Middle frontal gyrus (tissue), 1 donor: ENCODE measurements around the gene CCN5.

Experiments used
- DNase-seq: peaks from one replicate; pipeline ENCODE4 v3.0.0-alpha.2; 2015; ENCODE audit warnings: low spot score; ENCODE audit errors: extremely low spot score

The CCN5 gene

DNA sequence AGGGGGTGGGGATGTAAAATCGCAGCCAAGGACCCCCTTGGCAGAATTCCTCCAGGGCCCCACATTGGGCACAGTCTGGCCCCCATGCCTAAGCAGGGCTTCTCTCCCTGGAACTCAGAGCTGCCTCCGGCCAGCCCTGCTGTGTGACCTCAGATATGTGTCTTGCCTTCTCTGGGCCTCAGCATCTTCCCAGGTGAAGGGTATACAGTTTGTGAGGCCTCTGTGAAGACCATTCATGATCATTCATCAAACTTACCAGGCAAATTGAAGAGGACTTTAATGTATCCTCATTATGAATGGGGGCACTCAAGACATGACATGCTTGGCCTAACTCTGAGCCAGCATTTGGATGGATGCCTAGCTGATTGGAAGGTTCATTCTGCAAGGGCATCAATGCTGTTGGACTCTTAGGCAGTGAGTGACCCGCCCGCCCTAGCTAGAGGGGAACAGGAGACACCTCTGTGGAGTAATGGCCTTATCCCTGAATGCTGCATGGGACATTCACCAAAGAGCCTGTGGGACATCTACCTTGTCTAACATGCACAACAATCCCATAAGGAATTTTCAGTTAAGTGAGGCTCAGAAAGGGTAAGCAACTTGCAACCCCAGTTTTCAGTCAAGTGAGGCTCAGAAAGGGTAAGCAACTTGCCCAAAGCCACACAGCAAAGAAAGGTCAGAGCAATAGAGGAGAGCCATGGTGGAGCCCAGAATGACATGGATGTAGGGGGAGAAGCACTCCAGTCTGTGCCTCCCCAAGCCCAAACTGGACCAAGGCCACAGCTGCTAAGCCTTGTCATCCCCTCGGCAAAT is 535 bp downstream of the CCN5 start:
- DNase-seq = no peak

DNA sequence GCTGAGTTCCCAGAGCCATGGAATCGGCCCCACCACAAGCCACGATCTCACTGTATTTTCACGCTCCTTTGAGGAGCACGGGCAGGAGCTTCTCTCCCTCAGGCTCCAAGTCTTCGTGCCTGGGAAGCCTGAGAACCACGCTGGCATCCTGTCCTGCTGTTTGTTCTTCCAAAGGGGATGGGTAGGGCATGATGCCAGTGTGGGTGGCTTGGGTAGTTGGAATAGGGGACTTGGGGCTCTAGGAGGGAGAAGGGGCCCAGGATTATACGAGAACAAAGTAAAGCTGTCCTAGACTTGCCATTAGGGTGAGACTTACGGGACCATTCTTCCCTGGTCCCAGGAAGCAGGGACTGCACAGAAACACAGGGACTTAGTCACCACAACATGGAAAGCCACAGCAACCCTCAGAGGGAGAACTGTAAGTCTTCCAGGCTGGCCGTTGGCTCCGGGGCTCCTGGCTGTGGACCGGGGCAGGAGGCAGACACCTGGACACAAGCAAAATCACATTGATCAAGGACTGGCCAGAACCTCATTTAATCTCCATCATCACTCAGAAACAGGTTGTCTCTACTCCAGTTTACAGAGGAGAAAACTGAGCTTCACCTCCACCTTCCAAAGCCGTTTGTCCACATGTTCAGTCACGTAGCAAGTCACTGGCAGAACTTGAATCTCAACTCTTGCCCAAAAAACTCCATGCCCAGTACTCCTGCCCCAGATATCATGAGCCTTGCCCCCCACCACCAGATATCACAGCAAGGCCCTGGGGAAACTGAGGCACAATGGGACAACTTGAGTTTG is 1.3 kb downstream of the CCN5 start:
- DNase-seq = no peak

DNA sequence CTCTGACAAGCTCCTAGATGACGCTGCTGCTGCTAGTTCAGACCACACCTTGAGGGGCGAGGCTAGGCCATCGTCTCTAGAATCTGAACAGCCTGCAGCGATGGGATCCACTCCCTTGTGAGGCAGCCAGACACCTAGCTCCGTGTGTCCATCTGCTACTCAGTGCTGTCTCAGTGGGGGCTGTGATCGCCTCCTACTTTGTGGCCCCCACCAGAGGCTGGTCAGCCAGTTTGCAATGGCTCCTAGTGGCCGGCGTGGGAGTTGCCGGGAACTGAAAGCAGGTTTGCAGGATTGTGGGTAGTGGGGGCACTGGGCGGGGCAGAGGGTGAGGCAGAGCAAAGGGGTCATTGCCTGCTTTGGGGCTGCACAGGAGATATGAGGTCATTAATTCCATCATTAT is 2.8 kb downstream of the CCN5 start:
- DNase-seq = no peak

DNA sequence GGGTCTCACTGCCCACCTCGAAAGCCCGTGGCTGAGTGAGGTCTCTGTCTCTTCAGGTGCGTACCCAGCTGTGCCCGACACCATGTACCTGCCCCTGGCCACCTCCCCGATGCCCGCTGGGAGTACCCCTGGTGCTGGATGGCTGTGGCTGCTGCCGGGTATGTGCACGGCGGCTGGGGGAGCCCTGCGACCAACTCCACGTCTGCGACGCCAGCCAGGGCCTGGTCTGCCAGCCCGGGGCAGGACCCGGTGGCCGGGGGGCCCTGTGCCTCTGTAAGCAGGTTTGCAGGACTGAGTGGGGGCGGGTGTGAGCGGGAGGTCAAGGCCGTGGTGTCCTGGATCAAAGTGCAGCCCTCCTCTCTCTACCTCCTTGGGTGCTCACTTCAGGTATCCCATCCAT is 4.7 kb downstream of the CCN5 start:
- no peak for DNase-seq

DNA sequence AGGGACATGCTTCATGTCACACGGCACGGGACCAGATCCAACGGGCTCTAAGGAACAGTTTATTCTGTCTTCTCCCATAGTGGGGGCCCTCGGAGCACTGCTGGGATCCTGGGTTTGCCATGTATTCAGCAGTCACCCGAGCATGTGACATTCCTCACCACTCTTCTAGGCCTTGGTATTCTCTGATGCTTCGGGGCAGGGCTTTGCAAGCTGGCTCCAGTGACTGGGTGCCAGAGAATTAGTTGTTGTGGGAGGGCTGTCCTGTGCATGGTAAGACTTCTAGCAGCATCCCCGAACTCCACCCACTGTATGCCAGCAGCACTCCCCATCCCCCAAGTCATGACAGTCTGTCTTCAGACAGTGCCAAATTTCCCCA is 5.4 kb downstream of the CCN5 start:
- DNase-seq = peak; percentile 54

DNA sequence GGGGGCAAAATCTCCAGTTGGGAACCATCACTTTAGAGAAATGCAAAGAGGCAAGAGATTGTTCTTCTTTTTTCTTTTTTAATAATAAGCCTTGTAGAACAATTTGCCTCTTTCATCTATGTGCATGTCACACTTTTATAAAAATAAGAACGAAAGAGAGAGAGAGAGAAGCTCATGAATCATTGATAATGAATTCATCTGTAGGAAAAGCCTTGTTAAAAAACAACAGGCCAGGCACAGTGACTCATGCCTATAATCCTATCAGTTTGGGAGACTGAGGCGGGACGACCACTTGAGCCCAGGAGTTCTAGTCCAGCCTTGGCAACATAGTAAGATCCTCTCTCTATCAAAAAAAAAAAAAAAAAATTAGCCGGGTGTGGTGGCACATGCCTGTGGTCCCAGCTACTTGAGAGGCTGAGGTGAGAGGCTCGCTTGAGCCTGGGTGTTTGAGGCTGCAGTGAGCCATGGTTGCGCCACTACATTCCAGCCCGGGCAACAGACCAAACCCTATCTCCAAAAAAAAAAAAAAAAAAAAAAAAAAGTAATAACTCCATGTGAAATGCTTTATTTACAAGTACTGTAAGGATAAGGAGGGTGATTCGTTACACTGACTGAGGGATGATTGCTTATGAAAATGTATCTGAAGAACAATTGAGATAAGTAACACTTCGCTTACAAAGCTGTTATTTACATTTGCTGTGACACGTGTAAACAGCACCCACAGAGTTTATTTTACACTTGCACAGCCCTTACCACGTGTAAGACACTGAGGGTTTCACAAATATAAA is 6.0 kb downstream of the CCN5 start:
- DNase-seq = no peak

DNA sequence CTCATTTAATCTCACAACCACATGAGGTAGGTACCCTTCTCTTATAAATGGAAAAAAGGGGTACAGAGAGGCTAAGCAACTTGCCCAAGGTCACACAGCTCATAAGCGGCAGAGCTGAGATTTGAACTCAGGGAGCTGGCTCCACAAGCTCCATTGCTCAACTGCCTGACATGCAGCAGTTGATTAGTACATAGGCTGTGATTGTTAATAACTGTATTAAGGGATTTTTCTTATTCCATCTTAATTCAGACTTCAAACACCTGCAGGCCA is 6.6 kb downstream of the CCN5 start:
- DNase-seq = no peak

DNA sequence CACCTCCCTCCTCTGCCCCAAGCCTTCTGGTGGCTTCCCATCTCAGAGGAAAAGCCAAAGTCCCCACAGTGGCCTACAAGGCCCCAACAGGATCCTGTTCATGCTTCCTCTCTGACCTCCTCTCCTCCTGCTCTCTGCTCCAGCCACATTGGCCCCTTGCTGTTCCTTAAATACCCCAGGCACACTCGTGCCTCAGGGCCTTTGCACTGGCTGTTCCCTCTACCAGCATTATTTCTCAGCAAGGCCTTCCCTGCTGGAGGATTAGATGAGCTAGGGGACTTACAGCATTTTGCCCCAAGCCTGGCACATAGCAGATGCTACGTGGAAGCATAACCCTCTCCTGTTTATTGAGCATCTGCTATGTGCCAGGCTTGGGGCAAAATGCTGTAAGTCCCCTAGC is 7.8 kb downstream of the CCN5 start:
- no peak for DNase-seq

DNA sequence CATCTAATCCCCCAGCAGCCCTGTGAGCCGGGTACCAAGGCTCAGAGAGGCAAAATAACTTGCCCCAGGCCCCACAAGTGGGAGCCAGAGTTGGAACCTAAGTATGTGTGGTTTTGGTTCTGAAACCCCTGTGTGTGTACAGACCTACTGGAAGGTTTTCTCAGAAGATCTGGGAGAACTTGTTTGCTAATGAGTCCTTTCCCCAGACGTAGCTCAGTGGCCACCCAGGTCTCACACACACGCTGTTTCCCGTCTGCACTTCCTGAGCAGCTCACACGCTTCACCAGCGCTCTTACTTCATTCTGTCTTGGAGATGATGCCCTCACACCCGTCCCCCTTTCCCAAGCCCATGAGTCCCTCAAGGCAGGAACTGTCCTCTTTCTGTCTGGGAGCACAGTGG is 8.2 kb downstream of the CCN5 start:
- no peak for DNase-seq

DNA sequence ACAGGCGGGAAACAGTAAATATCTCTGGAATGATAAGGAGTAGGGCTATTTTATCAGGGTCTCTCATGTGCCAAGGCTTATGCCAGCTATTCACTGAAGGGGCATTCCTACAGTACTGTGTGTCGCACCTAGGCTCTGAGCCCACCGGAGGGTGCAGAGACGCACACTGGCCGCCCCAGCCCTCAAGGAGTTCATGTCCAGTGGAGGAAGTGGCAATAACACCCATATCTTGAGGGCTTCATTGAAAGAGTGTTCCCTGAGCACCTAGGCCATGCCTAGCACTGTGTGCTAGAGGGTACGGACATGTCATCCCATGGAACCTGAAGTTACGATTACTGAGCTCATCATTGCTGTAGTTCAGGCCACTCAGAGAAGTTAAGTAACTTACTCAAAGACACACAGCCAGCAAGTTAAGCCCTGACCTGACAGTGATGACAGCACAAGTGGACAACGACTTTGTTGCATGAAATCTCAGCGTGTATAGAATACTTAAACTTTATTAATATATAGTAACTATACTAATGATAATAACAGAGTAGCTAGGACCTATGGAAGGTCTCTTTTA is 8.7 kb downstream of the CCN5 start:
- no peak for DNase-seq

DNA sequence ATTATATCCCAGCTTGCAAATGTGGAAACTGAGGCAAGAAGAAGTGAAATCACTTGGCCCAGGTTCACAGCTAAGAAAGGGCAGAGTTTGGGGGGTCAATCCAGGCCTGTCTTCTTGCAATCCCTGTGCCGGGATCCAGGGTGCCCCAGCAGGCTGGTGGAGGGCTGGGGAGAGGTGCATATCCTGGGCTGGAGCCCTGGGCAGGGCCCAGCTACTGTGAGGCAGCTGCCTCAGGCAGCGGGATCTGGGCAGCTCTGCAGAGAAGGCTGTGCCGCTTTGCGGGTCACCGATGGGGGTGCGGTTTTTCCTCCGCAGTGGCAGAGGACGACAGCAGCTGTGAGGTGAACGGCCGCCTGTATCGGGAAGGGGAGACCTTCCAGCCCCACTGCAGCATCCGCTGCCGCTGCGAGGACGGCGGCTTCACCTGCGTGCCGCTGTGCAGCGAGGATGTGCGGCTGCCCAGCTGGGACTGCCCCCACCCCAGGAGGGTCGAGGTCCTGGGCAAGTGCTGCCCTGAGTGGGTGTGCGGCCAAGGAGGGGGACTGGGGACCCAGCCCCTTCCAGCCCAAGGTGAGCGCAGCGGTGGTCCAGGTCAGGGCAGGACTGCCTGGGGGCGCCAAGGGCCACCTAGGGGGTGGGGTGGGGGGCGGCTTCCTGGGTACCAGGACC is 9.4 kb downstream of the CCN5 start:
- DNase-seq = no peak

DNA sequence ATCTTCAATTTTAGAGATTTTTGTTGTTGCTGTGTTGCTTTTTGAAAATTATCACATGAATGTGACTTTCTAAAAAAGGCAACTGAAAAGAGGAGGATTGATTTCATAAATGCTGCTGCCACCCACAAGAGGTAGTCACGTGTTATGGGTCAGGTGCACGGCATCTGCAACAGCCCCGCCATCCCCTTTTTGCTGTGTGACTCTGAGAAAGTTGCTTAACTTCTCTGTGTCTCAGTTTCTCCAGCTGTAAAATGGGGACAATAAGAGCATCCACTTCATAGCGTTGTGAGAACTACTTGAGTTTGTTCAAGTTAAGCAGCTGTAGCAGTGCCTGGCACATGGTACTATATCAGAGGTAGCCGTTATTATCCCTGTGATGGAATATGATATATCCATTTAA is 10.7 kb downstream of the CCN5 start:
- DNase-seq = no peak

DNA sequence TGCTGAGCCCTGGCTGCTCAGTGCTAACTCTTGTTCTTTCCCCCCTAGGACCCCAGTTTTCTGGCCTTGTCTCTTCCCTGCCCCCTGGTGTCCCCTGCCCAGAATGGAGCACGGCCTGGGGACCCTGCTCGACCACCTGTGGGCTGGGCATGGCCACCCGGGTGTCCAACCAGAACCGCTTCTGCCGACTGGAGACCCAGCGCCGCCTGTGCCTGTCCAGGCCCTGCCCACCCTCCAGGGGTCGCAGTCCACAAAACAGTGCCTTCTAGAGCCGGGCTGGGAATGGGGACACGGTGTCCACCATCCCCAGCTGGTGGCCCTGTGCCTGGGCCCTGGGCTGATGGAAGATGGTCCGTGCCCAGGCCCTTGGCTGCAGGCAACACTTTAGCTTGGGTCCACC is 11.9 kb downstream of the CCN5 start:
- no peak for DNase-seq

DNA sequence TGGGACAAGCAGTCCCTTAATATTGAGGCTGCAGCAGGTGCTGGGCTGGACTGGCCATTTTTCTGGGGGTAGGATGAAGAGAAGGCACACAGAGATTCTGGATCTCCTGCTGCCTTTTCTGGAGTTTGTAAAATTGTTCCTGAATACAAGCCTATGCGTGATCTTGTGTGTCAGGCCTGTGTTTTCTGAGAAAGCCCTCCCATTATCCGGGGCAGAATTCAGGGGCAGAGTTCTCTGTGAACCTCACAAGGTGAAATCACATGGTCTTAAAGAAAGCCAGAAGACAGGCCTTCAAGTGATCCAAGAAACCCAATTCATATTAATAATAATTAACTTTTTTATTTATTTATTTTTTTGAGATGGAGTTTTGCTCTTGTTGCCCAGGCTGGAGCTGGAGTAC is 12.5 kb downstream of the CCN5 start:
- DNase-seq = no peak

DNA sequence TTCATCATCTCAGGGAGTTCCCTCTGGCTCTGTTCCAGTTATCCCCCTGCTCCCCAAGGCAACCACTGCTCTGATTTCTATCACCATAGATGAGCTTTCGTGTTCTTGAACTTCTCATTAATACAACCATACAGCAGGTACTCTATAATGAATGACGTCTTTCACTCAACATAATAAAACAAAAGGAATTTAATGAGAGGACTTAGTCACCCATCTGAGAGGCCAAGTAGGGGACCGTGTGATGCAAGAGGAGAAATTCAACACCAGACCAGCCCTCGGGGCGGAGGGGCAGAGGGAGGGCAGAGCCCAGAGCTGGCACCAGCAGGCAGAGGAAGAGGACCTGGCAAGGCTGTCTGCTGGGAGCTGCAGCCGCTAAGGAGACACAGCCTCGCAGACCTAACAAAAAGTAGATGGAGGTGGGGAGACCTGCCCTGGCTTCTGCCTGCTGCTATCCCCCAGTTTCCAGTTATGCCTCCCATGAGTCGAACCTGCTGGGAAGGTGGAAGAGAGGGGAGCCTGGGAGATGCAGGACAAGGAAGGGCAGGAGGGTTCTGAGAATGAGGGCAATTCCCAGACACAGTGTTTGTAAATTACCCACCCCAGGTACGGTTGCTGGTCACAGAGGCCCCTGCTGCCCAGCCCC is 13.8 kb downstream of the CCN5 start:
- no peak for DNase-seq

DNA sequence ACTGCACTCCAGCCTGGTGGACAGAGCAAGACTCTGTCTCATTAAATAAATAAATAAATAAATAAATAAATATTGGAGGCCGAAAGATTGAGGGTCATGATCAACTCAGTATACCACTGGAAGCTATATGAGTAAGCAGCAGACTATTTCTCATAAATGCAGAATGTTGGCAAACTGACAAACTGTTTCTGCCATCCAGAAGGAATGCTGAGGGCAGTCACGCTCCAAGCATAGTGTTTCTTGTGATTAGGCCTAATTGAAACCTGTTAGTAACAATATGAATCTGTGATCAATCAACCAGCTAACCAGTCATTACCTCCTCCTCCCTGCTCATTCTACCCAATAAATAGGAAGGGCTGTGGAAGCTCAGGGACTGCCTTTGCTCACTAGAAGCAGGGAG is 15.3 kb downstream of the CCN5 start:
- no peak for DNase-seq

DNA sequence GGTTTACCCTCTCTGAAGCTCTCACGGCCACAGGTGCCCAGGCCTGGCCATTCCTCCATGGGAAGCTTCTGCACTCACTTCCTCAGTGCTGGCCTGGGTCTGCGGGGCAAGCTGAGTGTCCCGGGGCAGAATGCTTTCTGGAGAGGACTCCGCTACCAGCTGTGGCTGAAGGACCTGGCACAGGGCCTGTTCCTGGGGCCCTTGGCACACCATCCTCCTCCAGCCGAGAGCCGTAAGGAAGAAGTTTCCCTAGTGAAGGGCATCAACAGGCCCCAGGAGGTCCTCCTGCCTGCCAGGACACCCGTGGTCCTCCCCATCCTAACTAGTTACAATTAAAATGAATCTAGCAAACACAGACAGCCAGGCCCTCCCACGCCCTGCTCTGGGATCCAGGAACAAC is 16.5 kb downstream of the CCN5 start:
- no peak for DNase-seq

DNA sequence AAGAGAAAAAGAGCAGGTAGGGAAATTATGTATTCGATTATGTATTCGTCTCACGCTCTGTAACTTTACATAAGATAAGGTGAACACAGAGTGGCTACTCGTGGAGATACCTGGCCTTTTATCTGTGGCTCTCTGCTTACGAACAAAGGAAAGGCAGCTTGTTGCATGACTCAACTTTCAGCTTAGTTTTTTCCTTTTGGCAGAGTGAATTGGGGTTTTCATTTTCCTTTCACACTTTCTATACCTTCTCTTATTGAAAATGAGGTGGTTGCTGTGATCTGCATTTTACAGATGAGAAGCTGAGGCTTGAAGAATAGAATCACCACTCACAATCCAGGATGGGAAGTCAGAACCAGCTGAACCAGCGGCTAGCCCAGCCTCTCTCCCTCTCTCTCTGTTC is 17.2 kb downstream of the CCN5 start:
- DNase-seq = no peak

DNA sequence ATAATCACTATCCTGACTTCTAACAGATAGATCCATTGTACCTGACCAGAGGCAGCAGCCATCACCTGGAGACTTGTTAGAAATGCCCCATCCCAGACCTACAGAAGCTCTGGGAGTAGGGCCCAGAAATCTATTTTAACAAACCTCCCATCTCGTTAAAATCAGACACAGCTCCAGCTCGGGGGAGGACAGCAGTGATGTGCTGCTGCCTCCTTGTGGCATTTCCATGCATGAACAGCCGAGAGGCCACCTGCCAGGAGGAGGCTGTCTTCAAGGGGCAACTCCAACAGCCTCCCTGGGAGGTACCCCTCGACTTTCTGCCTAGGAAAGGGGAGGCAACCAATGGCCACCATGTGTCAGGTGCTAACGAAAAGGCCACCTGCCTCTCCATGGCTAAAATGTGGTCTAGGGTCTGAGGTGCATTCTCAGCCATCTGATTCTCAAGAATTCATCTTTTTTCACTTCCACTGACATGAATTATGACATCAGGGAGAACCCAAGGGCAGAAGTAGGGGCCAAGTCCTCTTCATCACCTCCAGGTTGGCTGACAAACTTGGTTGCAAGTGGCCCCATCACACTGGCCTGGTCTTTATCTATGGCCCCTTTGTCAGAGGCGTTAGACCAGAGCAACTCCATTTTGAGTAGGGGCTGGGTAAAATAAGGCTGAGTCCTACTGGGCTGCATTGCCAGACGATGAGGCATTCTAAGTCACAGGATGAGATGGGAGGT is 18.3 kb downstream of the CCN5 start:
- peak; percentile 76 for DNase-seq

DNA sequence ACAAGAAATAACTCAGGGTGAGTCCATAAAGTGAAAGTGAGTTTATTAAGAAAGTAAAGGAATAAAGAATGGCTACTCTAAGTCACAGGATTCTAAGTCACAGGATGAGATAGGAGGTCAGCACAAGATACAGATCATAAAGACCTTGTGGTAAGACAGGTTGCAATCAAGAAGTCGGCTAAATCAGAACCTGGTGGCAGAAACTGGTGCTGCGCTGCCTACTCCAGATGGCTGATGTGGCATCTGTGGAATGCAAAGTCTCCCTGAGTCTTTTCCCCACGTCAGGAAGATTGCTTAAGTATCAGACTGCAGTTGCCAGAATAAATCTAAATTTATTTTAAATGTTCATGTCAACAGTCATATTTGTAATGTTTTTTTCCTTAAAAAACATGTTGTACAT is 19.8 kb downstream of the CCN5 start:
- DNase-seq = no peak

DNA sequence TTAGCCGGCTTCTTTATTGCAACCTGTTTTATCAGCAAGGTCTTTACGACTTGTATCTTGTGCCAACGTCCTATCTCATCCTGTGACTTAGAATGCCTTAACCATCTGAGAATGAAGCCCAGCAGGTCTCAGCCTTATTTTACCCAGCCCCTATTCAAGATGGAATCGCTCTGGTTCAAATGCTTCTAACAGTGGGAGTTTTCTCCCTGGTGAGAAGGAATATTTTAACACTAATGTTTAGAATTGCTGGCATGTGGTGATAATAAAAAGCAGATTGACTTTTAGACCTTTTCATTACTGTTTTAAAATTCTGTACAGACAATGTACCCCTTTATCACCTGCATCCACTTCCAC is 20.6 kb downstream of the CCN5 start:
- no peak for DNase-seq
